Suprapubic skin (tissue), 4 donors: ENCODE measurements around the gene PAGR1. TPM values are rescaled to one million over a fixed set of nuclear protein-coding genes. Genes with fewer than 3 reads are reported as not detected.
"Not testable (repeated sequence)": the region's sequence is repeated elsewhere in the genome, so short reads cannot be mapped to it uniquely, and the experiment has no call there.

Source experiments
- DNase-seq, 2 donors: peaks; one replicate each; pipeline ENCODE4 v3.0.0-alpha.2; 2019; ENCODE audit warnings: low spot score in 2 of 2
- H3K27ac ChIP-seq: fragments of 200-600 bp; sonication (generic); one replicate; pipeline ENCODE4 v1.5.1; 2019
- H3K27me3 ChIP-seq: fragments of 200-600 bp; sonication (generic); one replicate; pipeline ENCODE4 v1.5.1; 2019
- H3K36me3 ChIP-seq: fragments of 200-600 bp; sonication (generic); one replicate; pipeline ENCODE4 v1.5.1; 2019
- H3K4me1 ChIP-seq: fragments of 200-600 bp; sonication (generic); one replicate; pipeline ENCODE4 v1.5.1; 2019
- H3K4me3 ChIP-seq: fragments of 200-600 bp; sonication (generic); one replicate; pipeline ENCODE4 v1.5.1; 2019; ENCODE audit warnings: mild to moderate bottlenecking
- H3K9me3 ChIP-seq: fragments of 200-600 bp; sonication (generic); one replicate; pipeline ENCODE4 v1.5.1; 2019
- EP300 ChIP-seq: sonication (generic); formaldehyde crosslinking; IDR thresholded peaks from one replicate; pipeline ENCODE4 v1.6.1; 2017; ENCODE audit warnings: antibody characterized with exemption
- POLR2A ChIP-seq, 2 donors: fragments of 450-650 bp; IDR thresholded peaks; one replicate each; pipeline ENCODE4 v1.6.1; 2017; ENCODE audit warnings: antibody characterized with exemption in 2 of 2, mild to moderate bottlenecking in 2 of 2, moderate library complexity in 2 of 2
- POLR2AphosphoS5 ChIP-seq, 3 donors: sonication (generic); formaldehyde crosslinking; IDR thresholded peaks; one replicate each; pipeline ENCODE4 v1.6.1; 2017; ENCODE audit warnings: antibody characterized with exemption in 3 of 3
- WGBS: methylation state at CpG from one replicate; pipeline ENCODE4 v1.1.5; 2018; 5-methylcytosine and 5-hydroxymethylcytosine counted together
- total RNA-seq, 4 donors: library from RNA; depleted of rRNA; stranded (reverse); fragments of >200 nt; gene quantifications; one replicate each; pipeline ENCODE4 v1.1.0, GENCODE V29; 2016
- TF ChIP-seq, protein P1 (sequence below), 2 donors: fragments of 200-600 bp in 1 of 2; fragments of 450-650 bp in 1 of 2; sonication (generic) in 1 of 2; IDR thresholded peaks; one replicate each; pipeline ENCODE4 v1.5.1; 2016 to 2019; ENCODE audit warnings: antibody characterized with exemption in 2 of 2, mild to moderate bottlenecking in 1 of 2, moderate library complexity in 1 of 2

The PAGR1 gene
- total RNA-seq, 4 donors from 2014 or later: 23.3 to 35.2 (median 23.8) TPM

DNA sequence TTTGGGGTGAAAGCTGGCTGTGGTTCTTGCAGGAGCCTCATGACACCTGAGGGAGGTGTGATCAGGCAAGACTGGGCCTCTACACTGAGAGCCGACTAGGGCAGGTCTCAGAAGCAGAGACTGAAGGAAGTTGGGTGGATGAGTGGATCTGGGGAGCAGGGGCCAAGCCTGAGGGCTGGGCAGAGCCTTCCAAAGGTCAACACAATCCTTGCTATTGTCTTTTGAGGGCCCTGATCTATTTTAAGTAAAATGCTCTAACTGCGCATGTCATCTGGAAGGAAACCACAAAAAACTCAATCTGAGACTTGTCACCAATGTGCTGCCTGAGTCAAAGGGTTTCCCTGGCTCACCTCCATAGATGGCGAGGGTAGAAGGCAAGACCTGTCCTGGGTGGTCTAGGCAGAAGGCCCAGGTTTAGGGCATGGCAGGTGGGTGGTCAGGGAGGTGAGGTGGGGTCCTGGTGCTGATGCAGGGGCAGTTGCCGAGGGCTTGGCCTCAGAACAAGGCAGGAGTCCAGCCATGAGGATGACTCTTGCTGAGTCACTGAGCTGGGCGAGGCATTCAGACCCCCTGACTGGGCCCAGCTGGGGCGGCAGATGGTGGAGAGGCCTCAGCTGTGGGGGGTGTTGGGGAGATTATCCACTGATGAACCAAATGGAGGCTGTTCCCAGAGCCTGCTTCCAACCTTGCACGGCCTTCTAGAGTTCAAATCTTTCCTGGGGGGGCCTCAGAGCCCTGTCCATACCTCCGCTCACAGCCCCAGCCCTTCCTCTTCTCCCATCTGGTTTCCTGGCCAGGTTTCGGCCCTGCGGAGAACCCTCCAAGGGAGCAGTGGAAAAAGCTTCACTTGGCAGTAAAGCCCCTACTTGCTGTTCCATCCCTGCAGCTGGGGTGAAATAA is 9.4 kb downstream of the PAGR1 start:
- H3K27me3 ChIP-seq: no peaks in the 10 kb centered on the region
- H3K4me1 ChIP-seq: peaks cover 62% of the 10 kb centered on the region
- TF ChIP-seq EP300 (no peak), POLR2AphosphoS5 (IDR thresholded peaks at IDR 0.05) (no peak), POLR2A (IDR thresholded peaks at IDR 0.05) (no peak)
- TF ChIP-seq, protein P1, sequence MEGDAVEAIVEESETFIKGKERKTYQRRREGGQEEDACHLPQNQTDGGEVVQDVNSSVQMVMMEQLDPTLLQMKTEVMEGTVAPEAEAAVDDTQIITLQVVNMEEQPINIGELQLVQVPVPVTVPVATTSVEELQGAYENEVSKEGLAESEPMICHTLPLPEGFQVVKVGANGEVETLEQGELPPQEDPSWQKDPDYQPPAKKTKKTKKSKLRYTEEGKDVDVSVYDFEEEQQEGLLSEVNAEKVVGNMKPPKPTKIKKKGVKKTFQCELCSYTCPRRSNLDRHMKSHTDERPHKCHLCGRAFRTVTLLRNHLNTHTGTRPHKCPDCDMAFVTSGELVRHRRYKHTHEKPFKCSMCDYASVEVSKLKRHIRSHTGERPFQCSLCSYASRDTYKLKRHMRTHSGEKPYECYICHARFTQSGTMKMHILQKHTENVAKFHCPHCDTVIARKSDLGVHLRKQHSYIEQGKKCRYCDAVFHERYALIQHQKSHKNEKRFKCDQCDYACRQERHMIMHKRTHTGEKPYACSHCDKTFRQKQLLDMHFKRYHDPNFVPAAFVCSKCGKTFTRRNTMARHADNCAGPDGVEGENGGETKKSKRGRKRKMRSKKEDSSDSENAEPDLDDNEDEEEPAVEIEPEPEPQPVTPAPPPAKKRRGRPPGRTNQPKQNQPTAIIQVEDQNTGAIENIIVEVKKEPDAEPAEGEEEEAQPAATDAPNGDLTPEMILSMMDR (IDR thresholded peaks at IDR 0.05): no peak
- no peak for DNase-seq
- H3K4me3 ChIP-seq: peak overlapping the region; percentile 11
- peak overlapping the region; percentile 63 for H3K27ac ChIP-seq
- 68% methylated on average over 7 of the region's 10 CpGs for WGBS
- no peaks in the 10 kb centered on the region for H3K9me3 ChIP-seq
- peaks cover under 1% of the 10 kb centered on the region for H3K36me3 ChIP-seq

DNA sequence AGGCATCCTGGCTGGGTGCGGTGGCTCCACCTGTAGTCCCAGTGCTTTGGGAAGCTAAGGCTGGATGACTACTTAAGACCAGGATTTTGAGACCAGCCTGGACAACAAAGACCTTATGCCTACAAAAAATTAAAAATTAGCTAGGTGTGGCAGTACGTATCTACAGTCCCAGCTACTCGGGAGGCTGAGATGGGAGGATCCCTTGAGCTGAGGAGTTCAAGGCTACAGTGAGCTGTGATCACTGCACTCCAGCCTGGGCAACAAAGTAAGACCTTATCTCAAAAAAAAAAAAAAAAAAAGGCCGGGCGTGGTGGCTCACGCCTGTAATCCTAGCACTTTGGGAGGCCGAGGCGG is 10.4 kb downstream of the PAGR1 start:
- Histone ChIP-seq H3K9me3 (no peaks in the 10 kb centered on the region), H3K27ac (peak overlapping the region; percentile 63), H3K4me3 (no peak overlapping the region), H3K4me1 (peaks cover 65% of the 10 kb centered on the region), H3K36me3 (peaks cover 10% of the 10 kb centered on the region), H3K27me3 (no peaks in the 10 kb centered on the region)
- no peak for TF ChIP-seq POLR2A (IDR thresholded peaks at IDR 0.05)
- no peak for TF ChIP-seq POLR2AphosphoS5 (IDR thresholded peaks at IDR 0.05)
- TF ChIP-seq EP300: no peak
- TF ChIP-seq, protein P1 (IDR thresholded peaks at IDR 0.05): no peak
- DNase-seq: no peak
- 90% methylated on average over 8 of the region's 8 CpGs for WGBS

DNA sequence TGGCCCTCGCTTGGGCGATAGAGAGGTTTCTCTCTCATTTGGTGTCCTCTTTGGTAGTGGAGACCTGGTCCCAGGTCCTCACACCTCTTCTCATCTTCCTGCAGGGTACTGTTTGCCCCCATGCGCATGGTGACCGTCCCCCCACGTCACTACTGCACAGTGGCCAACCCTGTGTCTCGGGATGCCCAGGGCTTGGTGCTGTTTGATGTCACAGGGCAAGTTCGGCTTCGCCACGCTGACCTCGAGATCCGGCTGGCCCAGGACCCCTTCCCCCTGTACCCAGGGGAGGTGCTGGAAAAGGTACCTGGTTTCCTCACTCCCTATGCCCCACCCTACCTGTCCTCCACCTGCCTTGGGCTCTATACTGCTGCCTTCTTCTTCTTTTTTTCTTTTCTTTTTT is 14.8 kb downstream of the PAGR1 start:
- no peak for TF ChIP-seq POLR2AphosphoS5 (IDR thresholded peaks at IDR 0.05)
- no peak overlapping the region for H3K4me3 ChIP-seq
- H3K9me3 ChIP-seq: no peaks in the 10 kb centered on the region
- no peak overlapping the region for H3K27ac ChIP-seq
- DNase-seq: no peak
- H3K4me1 ChIP-seq: peaks cover 25% of the 10 kb centered on the region
- 91% methylated on average over 11 of the region's 11 CpGs for WGBS
- peaks cover 47% of the 10 kb centered on the region for H3K36me3 ChIP-seq
- no peaks in the 10 kb centered on the region for H3K27me3 ChIP-seq

DNA sequence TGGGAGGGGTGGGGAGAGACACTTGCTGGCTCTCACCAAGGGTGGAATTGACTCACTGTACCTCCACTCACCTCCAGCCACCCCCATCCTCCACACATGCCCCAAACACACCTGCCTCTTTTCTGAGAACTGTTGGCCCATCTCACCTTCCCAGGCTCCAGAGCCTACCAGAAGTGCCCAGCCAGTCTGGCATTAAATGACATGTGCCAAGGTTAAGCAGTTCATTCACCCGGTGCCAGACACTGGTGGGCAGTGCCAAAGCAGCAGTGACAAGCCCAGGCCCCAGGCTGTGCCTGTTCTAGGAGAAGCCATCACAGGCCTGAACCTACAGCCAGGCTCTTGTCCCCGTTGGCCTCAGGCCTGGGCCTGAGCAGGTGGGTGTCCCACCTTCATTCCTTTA is 15.5 kb downstream of the PAGR1 start:
- Histone ChIP-seq H3K4me1 (peaks cover 20% of the 10 kb centered on the region), H3K27ac (no peak overlapping the region), H3K36me3 (peaks cover 52% of the 10 kb centered on the region), H3K4me3 (no peak overlapping the region), H3K27me3 (no peaks in the 10 kb centered on the region), H3K9me3 (no peaks in the 10 kb centered on the region)
- 50% methylated on average over 2 of the region's 2 CpGs for WGBS
- DNase-seq: no peak
- TF ChIP-seq, protein P1 (IDR thresholded peaks at IDR 0.05): no peak
- TF ChIP-seq POLR2A (IDR thresholded peaks at IDR 0.05) (no peak), EP300 (no peak), POLR2AphosphoS5 (IDR thresholded peaks at IDR 0.05) (no peak)

DNA sequence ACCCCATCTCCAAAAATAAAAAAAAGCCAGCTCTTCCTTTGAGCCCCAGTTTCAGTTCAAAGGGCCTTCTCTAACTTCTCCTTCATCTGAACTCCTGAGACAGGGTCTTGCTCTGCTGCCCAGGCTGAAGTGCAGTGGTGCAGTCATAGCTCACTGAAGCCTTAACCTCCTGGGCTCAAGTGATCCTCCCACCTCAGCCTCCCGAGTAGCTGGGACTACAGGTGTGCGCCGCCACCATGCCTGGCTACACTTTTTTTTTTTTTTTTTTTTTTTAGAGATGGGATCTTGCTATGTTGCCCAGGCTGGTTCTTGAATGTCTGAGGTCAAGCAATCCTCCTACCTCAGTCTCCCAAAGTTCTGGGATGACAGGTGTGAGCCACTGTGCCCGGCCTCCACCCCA is 17.3 kb downstream of the PAGR1 start:
- not testable (repeated sequence) for H3K4me3 ChIP-seq, H3K9me3 ChIP-seq, H3K27me3 ChIP-seq, DNase-seq, H3K27ac ChIP-seq
- peaks cover 12% of the 10 kb centered on the region for H3K4me1 ChIP-seq
- 99% methylated on average over 4 of the region's 4 CpGs for WGBS
- H3K36me3 ChIP-seq: peaks cover 68% of the 10 kb centered on the region

DNA sequence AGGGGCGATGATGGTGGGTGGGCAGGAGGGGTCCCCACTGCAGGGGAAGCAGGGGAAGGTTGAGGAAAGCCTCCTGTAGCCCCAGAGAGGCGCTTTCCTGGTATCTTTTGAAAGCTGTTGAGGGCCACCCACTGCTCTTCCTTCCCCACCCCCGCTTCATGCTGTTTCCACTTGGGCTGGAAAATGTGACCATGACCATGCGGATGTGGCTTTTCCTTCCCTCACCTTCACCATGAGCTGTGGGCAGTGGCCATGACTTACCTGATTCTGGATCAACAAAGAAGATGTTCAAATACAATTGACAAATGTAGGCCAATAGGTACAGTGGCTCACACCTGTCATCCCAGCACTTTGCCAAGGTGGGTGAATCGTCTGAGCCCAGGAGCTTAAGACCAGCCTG is 18.1 kb downstream of the PAGR1 start:
- DNase-seq: no peak
- Histone ChIP-seq H3K36me3 (peaks cover 76% of the 10 kb centered on the region), H3K27me3 (no peaks in the 10 kb centered on the region), H3K27ac (no peak overlapping the region), H3K4me1 (peaks cover 12% of the 10 kb centered on the region), H3K4me3 (no peak overlapping the region), H3K9me3 (no peaks in the 10 kb centered on the region)
- WGBS: 100% methylated on average over 5 of the region's 5 CpGs
- TF ChIP-seq POLR2A (IDR thresholded peaks at IDR 0.05) (no peak), EP300 (no peak), POLR2AphosphoS5 (IDR thresholded peaks at IDR 0.05) (no peak)
- TF ChIP-seq, protein P1 (IDR thresholded peaks at IDR 0.05): no peak
